Activated CD4-positive, alpha-beta T cell treated with anti-CD3 and anti-CD28 coated beads for 1 hour (primary cell): Measurements from ENCODE around the gene TGFB2.

ENCODE experiments used
- DNase-seq: peaks from one replicate; pipeline ENCODE4 v3.0.0-alpha.2; 2020

TGFB2 gene

DNA sequence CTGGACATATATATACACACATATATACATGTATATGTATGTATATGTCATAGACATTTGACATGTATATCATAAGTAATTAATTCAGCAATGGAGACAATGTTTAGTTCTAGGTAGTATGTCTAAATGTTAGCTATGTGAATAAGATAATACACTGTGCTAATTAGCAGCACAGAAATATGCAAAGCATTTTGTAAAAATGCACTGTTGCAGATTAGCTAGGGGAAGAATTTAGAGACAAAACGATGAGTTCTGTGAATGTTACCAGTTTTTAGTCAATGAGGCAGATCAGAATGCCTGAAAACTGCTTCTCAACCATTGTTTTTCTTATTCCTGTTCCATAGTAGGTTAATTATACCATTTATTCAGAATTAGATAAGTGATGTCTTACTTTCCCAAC, 86.3 kb downstream of the TGFB2 start:
- DNase-seq, result no peak

DNA sequence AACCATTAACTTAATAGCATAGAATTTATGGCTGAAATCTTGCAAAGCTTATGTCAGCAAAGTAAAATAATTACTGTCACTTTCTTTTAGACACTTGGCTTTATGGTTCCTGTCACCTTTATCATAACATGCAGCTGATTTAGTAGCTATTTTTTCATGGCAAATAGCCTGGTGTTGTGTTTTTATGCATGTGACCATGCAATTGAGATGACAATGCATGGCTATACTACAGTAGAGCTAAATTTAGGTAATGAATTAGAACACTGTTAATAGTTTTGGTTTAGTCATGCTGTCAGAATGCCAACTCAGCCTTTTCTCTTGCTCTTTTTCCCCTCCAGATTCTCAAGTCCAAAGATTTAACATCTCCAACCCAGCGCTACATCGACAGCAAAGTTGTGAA, 88.6 kb downstream of the TGFB2 start:
- no peak for DNase-seq

DNA sequence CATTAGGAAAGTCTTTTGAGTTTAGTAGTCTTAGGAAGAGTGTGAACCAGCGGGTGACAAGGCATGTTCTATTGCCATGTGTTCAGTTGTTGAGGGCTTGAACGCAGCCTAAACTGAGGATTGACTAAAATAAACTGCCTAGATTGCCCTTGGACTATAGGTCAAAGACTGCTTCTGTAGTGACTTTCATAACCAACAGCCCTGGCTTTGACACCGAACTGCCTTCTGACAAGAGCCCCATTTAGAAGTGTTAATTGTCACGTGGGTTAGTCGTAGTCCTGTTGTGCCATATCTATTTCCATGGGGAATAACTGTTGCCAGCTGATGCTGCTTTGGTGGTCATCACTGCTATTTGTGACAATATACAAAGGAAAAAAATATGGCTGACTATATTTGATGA, 90.4 kb downstream of the TGFB2 start:
- no peak for DNase-seq

DNA sequence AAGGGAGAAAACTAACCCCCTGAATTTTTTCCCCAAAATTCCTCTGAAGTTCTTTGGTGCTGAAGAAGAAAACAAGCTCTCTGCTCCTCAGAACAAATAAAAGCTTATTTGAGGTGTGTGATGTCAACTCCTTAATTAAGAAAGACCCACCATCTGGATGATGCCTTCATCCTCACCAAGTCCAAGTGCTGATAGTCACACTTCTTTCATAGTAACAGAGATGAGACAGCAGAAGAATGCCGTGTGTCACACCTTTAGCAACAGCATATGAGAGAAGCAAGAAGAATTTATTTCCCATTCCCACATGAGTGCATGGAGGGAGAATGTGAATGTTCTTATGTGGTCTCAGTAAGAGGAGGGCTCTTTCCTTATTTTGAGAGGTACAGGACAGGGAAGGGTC, 91.2 kb downstream of the TGFB2 start:
- no peak for DNase-seq

DNA sequence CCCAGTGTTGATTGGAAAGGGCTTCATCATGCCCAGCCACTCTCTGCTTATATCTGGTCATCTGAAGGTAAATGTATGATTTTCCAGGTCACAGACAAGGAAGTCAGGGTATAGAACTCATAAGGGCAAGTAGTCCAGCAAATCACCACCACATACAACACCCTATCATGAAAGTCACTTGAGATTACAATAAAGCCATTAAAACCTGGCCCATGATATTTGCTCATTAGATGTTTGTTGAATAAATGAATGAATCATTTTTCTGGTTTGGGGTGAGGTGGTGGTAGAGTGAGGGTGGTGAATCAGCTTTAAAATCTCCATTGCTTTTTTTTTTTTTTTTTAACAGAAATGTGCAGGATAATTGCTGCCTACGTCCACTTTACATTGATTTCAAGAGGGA, 91.9 kb downstream of the TGFB2 start:
- no peak for DNase-seq

- DNase-seq, result no peak
Observed at GRCh38 chr1:218439541-218440295, 94.6 kb downstream of the TGFB2 start.

DNA sequence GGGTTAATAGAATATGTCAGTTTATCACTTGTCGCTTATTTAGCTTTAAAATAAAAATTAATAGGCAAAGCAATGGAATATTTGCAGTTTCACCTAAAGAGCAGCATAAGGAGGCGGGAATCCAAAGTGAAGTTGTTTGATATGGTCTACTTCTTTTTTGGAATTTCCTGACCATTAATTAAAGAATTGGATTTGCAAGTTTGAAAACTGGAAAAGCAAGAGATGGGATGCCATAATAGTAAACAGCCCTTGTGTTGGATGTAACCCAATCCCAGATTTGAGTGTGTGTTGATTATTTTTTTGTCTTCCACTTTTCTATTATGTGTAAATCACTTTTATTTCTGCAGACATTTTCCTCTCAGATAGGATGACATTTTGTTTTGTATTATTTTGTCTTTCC, 98.1 kb downstream of the TGFB2 start:
- DNase-seq, result no peak

- DNase-seq, result no peak
Observed at GRCh38 chr1:218444173-218444572, 99.0 kb downstream of the TGFB2 start.

GRCh38 chr1:218444588-218444987, 99.5 kb downstream of the TGFB2 start:
- no peak for DNase-seq

DNA sequence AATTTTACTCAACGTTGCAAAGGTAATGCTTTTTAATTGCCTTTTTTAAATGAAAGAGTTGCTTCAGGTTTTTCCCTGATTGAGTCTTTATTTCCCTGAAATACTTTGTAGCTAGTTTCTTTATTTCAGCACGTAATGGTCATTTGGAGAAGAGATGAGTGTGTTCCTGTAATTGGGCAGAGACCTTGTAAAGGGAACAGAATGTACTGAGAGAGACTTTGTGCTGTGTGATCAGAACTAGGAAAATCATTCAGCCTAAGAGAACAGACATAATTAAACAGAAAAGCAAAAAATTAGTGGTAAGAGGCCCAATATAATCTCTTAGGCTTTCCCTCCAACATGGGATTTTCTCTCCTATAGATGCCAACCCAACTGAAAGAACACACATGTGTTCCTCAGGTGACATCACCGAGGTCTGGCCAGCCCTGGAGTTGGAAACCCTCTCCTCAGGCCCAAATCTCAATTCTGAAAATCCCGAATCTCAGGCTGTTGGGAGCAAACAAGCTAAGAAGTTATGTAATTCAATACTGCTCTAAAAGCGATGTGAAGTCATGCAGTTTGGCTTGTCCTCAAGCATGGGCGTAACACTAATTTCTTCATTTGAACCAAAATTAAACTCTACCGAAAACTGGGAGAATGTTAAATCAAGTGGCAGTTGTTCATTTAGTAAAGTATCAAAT, 102.0 kb downstream of the TGFB2 start:
- no peak for DNase-seq

DNA sequence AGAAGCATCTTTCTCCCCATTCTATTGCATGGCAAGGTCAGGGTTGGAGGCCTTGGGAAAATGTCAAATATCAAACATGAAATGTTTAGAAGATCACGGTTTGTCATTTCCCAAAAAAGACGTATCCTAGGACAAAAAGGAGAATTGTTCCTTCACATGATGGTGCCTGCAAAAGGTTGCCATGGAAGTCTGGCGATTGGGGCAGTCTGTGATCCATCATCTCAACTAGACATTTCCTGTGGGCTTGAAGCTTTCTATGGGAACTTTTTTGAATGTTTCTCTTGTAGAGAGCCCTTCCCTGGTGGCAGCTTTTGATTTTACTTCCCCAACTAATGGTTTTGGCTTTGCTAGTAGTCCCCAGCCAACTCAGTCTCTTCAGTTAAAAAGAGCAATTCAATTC, 106.3 kb downstream of the TGFB2 start:
- DNase-seq, result no peak

GRCh38 chr1:218454700-218455282, 109.7 kb downstream of the TGFB2 start:
- DNase-seq, result no peak

GRCh38 chr1:218456444-218456843, 111.3 kb downstream of the TGFB2 start:
- DNase-seq, result no peak

- DNase-seq, result no peak
Observed at GRCh38 chr1:218459450-218459849, 114.3 kb downstream of the TGFB2 start.

- no peak for DNase-seq
Observed at GRCh38 chr1:218459878-218460711, 115.0 kb downstream of the TGFB2 start.

DNA sequence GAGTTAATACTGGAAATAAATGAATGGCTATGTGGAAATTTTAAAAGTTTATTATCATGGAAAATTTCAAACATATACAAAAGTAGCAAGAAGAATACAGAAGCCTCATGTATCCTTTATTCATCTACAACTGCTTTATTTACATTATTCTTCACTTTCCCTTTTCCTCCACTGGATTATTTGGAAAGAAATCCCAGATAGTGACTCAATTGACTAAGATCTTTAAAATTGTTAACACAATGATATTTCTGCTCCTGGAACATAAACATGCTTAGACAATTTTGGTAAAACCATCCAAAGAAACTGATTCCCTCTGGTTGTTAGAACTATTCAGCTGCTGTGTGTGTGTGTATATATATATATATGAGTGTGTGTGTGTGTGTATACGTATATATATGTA, 116.2 kb downstream of the TGFB2 start:
- no peak for DNase-seq

- DNase-seq, result no peak
Observed at GRCh38 chr1:218462116-218462515, 117.0 kb downstream of the TGFB2 start.

DNA sequence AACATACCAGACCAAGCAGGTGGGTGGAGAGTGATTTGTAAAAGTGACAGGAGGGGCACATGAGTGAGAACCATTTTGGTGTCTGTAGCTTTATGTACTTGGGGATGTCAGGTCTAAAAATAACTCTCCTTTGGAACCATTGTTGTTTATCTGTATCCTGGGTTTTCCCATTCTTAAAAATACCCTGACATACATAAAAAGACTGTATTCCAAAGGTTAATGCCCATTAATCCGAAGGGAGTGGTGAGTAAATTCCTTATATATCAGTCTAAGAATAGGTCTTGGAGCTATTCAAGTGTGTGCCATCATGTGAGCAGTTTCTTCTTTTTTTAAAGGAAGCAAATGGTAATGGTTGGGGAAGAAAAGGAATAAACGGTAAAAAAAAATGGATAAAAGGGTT, 117.5 kb downstream of the TGFB2 start:
- no peak for DNase-seq

DNA sequence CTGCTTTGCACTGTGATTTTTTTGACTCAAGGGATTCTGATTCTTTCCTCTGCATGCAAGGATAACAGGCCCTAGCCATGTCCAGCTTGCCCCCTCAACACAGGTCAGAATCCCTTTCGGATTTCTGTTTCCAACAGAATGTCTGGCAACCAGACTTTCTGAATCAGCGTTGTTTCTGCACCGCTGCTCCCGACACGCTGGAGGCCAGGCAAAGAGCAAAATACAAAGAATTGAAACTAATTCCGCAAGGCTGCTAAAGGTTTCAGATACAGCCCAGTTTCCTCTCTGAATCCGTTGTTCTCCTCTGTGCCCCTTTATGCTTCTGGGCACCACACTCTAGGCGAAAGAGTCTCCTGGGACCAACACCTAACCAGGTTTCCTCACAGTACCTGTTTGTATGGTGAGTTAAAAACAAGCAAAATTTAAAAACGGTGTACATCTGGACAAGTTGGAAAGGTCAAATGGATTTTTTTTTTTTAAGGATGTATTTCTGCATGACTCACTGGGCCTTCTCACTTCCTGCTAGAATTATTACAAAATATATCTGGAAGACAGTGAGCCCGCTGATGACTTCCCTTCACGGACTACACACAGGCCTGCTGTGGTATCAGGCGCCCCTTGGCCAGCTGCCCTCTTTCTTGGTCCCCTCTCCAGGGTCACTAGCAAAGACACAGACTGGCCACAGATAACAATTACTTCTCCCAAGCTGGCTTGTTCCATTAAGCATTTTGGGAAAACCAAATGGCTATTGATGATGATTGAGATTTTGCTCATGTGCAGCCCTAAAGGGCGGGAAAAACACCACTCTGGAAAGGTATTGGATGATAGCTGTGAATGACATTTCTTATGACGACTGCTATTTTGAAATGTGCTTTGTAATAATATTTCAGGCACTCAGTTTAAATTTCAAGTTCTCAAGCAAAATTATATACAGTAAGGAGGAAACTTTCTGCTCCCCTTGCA, 118.3 kb downstream of the TGFB2 start:
- no peak for DNase-seq

- no peak for DNase-seq
Observed at GRCh38 chr1:218464871-218465270, 119.7 kb downstream of the TGFB2 start.

DNA sequence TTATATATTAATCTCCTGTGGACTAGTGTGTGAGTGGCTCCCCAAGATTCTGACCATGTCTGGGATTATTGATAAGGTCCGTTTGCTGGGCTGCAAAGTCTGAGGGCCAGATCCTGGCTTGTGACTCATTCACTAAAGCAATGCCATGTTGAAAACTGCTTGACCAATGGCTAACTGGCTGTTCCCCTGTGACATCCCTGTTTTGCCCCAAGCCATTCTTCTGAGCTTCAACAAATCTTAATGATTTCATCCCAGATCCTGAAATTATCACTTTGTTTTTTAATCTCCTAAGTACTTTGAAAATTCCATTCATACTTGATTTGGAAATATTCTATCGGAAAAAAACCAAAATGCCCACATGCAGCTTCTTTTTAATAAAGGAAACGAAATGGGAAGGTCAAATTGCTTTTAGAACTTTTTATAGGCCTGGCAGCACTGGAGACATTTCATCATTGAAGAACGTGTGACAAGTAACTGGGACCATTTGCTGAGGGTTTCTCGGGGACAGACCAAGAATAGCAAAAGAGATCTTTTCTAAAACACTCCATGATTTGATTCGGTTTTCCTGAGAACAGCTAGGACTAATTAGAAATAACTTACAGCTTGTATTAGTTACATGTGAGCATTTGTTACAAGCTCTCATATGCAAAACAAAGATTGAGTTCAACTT, 121.3 kb downstream of the TGFB2 start:
- no peak for DNase-seq
